IMR-90 (cell line): ENCODE results near the gene PARL.

ENCODE experiments used
- BHLHE40 ChIP-seq: fragments of 150-350 bp; IDR thresholded peaks from 2 replicates; pipeline ENCODE4 v1.6.1; 2016; ENCODE audit warnings: mild to moderate bottlenecking, low read depth, low read length
- CEBPB ChIP-seq: IDR thresholded peaks from 2 replicates; pipeline ENCODE4 v1.6.1; 2012; ENCODE audit warnings: low read depth, low read length, improper control_type of control experiment
- CTCF ChIP-seq: conservative IDR thresholded peaks from 2 replicates; pipeline ENCODE4 v1.5.1; 2012; ENCODE audit warnings: mild to moderate bottlenecking, low read depth, low read length, improper control_type of control experiment
- FOS ChIP-seq: fragments of 150-350 bp; IDR thresholded peaks from 2 replicates; pipeline ENCODE4 v1.6.1; 2016; ENCODE audit warnings: low read depth, low read length
- MXI1 ChIP-seq: IDR thresholded peaks from 2 replicates; pipeline ENCODE4 v1.6.1; 2012; ENCODE audit warnings: low read depth, mild to moderate bottlenecking, low read length, moderate library complexity, borderline replicate concordance
- POLR2A ChIP-seq: IDR thresholded peaks from 2 replicates; pipeline ENCODE4 v1.6.1; 2012; ENCODE audit warnings: mild to moderate bottlenecking, low read depth, low read length
- RAD21 ChIP-seq: IDR thresholded peaks from 2 replicates; pipeline ENCODE4 v1.6.1; 2012; ENCODE audit warnings: low read length, improper control_type of control experiment
- RFX5 ChIP-seq: IDR thresholded peaks from 2 replicates; pipeline ENCODE4 v1.8.0; 2012; ENCODE audit warnings: low read depth, mild to moderate bottlenecking, low read length, moderate library complexity
- SMC3 ChIP-seq: fragments of 150-350 bp; IDR thresholded peaks from 2 replicates; pipeline ENCODE4 v1.6.1; 2016; ENCODE audit warnings: low read depth, mild to moderate bottlenecking, antibody characterized with exemption, low read length, moderate library complexity

GRCh38 chr3:183807881-183808280 is 76.8 kb downstream of the PARL start:
- TF ChIP-seq CEBPB (no peak), SMC3 (no peak), CTCF (no peak), FOS (no peak), BHLHE40 (no peak), RAD21 (no peak), MXI1 (no peak), POLR2A (no peak), RFX5 (no peak)
